H1 (cell line): ENCODE measurements around the gene PRIMPOL. TPM values are rescaled to one million over a fixed set of nuclear protein-coding genes. Genes with fewer than 3 reads are reported as not detected.

Experiments used
- CTCF ChIA-PET: fragments of 300-600 bp; sonication (Branson Sonifier 250); formaldehyde crosslinking; loops from one replicate; lab custom pipeline; 2021; ENCODE audit not compliant: partially characterized antibody; lab: Charles Lee
- POLR2A ChIA-PET: fragments of 300-600 bp; sonication (Branson Sonifier 250); formaldehyde crosslinking; loops from one replicate; lab custom pipeline; 2021; ENCODE audit warnings: inconsistent platforms; ENCODE audit not compliant: partially characterized antibody; lab: Charles Lee
- DNase-seq, 2 experiments: peaks; one replicate each; pipeline versions ENCODE4 v3.0.0 to v3.0.0-alpha.2; 2010 to 2022; ENCODE audit warnings: low spot score in 2 of 2, low read depth in 1 of 2, mixed read lengths in 1 of 2
- FAIRE-seq: peaks from 2 replicates; lab custom pipeline; 2011; peaks lifted over from hg19 to GRCh38; lab: Jason Lieb, UNC
- H2AFZ ChIP-seq: 2 replicates; pipeline ENCODE4 v1.8.1; 2012; ENCODE audit warnings: low read length, inconsistent platforms
- H2AK5ac ChIP-seq: 2 replicates; pipeline ENCODE4 v1.6.1; 2013; ENCODE audit warnings: low read depth, low read length
- H2BK120ac ChIP-seq: replicated peaks from 2 replicates; pipeline ENCODE3; 2013; ENCODE audit warnings: low read depth, low read length, inconsistent platforms
- H2BK12ac ChIP-seq: 2 replicates; pipeline ENCODE4 v1.6.1; 2013; ENCODE audit warnings: low read depth, low read length
- H2BK15ac ChIP-seq: 2 replicates; pipeline ENCODE4 v1.6.1; 2013; ENCODE audit warnings: low read length
- H2BK20ac ChIP-seq: 2 replicates; pipeline ENCODE4 v1.6.1; 2013; ENCODE audit warnings: low read length
- H2BK5ac ChIP-seq: 2 replicates; pipeline ENCODE4 v1.6.1; 2013; ENCODE audit warnings: low read depth, low read length
- H3K14ac ChIP-seq: 2 replicates; pipeline ENCODE4 v1.6.1; 2013; ENCODE audit warnings: inconsistent platforms; ENCODE audit not compliant: insufficient read length
- H3K18ac ChIP-seq: 2 replicates; pipeline ENCODE4 v1.6.1; 2013; ENCODE audit warnings: low read length; ENCODE audit errors: extremely low read depth
- H3K23ac ChIP-seq: 2 replicates; pipeline ENCODE4 v1.6.1; 2013; ENCODE audit warnings: inconsistent platforms; ENCODE audit not compliant: insufficient read length
- H3K23me2 ChIP-seq: 2 replicates; pipeline ENCODE4 v1.6.1; 2013; ENCODE audit warnings: low read depth, low read length
- H3K27ac ChIP-seq: 2 replicates; pipeline ENCODE4 v1.6.1; 2011; ENCODE audit warnings: low read depth, low read length, inconsistent platforms
- H3K27me3 ChIP-seq, 4 experiments: replicated peaks in 1 of 4; 1 replicate in 1 of 4; 2 replicates in 3 of 4; pipeline versions ENCODE4 v1.6.1 to v1.8.1; 2011 to 2013; ENCODE audit warnings: low read length in 3 of 4, mild to moderate bottlenecking in 3 of 4, inconsistent platforms in 2 of 4, mixed read lengths in 2 of 4, moderate library complexity in 1 of 4; ENCODE audit not compliant: control insufficient read depth in 3 of 4, insufficient read depth in 3 of 4; ENCODE audit errors: extremely low read depth in 1 of 4
- H3K36me3 ChIP-seq, 4 experiments: 2 replicates each; pipeline versions ENCODE4 v1.6.1 to v1.8.1; 2011 to 2013; ENCODE audit warnings: mild to moderate bottlenecking in 4 of 4, low read length in 3 of 4, moderate library complexity in 2 of 4, control low read depth in 1 of 4, inconsistent platforms in 1 of 4; ENCODE audit not compliant: insufficient read depth in 4 of 4, control insufficient read depth in 2 of 4
- H3K4ac ChIP-seq: replicated peaks from 2 replicates; pipeline ENCODE3; 2013; ENCODE audit warnings: low read length, low read depth, mixed read lengths, inconsistent platforms; ENCODE audit not compliant: insufficient read length
- H3K4me1 ChIP-seq, 4 experiments: replicated peaks in 1 of 4; 1 replicate in 1 of 4; 2 replicates in 3 of 4; pipeline versions ENCODE4 v1.6.1 to v1.8.1; 2011 to 2013; ENCODE audit warnings: low read length in 3 of 4, inconsistent platforms in 2 of 4, mixed read lengths in 1 of 4; ENCODE audit not compliant: insufficient read depth in 4 of 4, control insufficient read depth in 3 of 4
- H3K4me2 ChIP-seq, 2 experiments: 2 replicates each; pipeline versions ENCODE4 v1.6.1 to v1.8.1; 2011 to 2013; ENCODE audit warnings: low read depth in 2 of 2, low read length in 2 of 2, control low read depth in 1 of 2, inconsistent platforms in 1 of 2, mild to moderate bottlenecking in 1 of 2; ENCODE audit not compliant: insufficient read depth in 1 of 2
- H3K4me3 ChIP-seq, 4 experiments: fragments of 200-600, 300-600 bp in 1 of 4; sonication (generic), shearing (Covaris generic), sonication (Bioruptor Twin) in 1 of 4; 2 replicates each; pipeline versions ENCODE4 v1.5.1 to v1.8.1; 2011 to 2016; ENCODE audit warnings: low read length in 4 of 4, low read depth in 3 of 4, control low read depth in 2 of 4, inconsistent platforms in 2 of 4, mild to moderate bottlenecking in 2 of 4, mixed read lengths in 1 of 4, moderate library complexity in 1 of 4; ENCODE audit not compliant: insufficient read depth in 2 of 4; ENCODE audit errors: extremely low read depth in 1 of 4
- H3K56ac ChIP-seq: replicated peaks from 2 replicates; pipeline ENCODE3; 2013; ENCODE audit warnings: low read depth, mild to moderate bottlenecking, mixed read lengths, low read length, inconsistent platforms; ENCODE audit not compliant: insufficient read length
- H3K79me1 ChIP-seq: 2 replicates; pipeline ENCODE4 v1.6.1; 2013; ENCODE audit warnings: low read depth, low read length, control low read depth
- H3K79me2 ChIP-seq, 2 experiments: 2 replicates each; pipeline versions ENCODE4 v1.6.1 to v1.8.1; 2012 to 2013; ENCODE audit warnings: low read length in 2 of 2, mild to moderate bottlenecking in 2 of 2, inconsistent platforms in 1 of 2; ENCODE audit not compliant: insufficient read depth in 2 of 2, control insufficient read depth in 1 of 2
- H3K9ac ChIP-seq, 4 experiments: replicated peaks in 1 of 4; 1 replicate in 1 of 4; 2 replicates in 3 of 4; pipeline versions ENCODE4 v1.6.1 to v1.8.1; 2011 to 2013; ENCODE audit warnings: low read depth in 3 of 4, low read length in 3 of 4, control low read depth in 2 of 4, mild to moderate bottlenecking in 2 of 4, moderate library complexity in 2 of 4, inconsistent platforms in 1 of 4; ENCODE audit errors: extremely low read depth in 1 of 4
- H3K9me3 ChIP-seq, 2 experiments: 2 replicates each; pipeline versions ENCODE4 v1.6.1 to v1.8.1; 2012 to 2013; ENCODE audit warnings: mild to moderate bottlenecking in 2 of 2, moderate library complexity in 2 of 2, control low read depth in 1 of 2, inconsistent platforms in 1 of 2, low read depth in 1 of 2, low read length in 1 of 2, mixed read lengths in 1 of 2; ENCODE audit not compliant: insufficient read depth in 2 of 2
- H4K20me1 ChIP-seq, 2 experiments: replicated peaks in 1 of 2; 2 replicates each; pipeline versions ENCODE3 to v1.8.1; 2011 to 2013; ENCODE audit warnings: inconsistent platforms in 2 of 2, low read length in 2 of 2, mild to moderate bottlenecking in 1 of 2; ENCODE audit not compliant: insufficient read depth in 2 of 2, control insufficient read depth in 1 of 2
- H4K5ac ChIP-seq: 2 replicates; pipeline ENCODE4 v1.6.1; 2013; ENCODE audit warnings: low read length, low read depth, mixed read lengths, inconsistent platforms; ENCODE audit not compliant: insufficient read length
- H4K8ac ChIP-seq: 2 replicates; pipeline ENCODE4 v1.8.0; 2013; ENCODE audit warnings: mild to moderate bottlenecking, moderate library complexity, low read length, inconsistent platforms; ENCODE audit not compliant: insufficient read depth; ENCODE audit errors: extremely low read depth
- H4K91ac ChIP-seq: replicated peaks from 2 replicates; pipeline ENCODE3; 2013; ENCODE audit warnings: low read length, mixed read lengths, inconsistent platforms; ENCODE audit not compliant: insufficient read length
- TAF7 ChIP-seq: optimal IDR thresholded peaks from 2 replicates; pipeline ENCODE3; 2011; ENCODE audit warnings: low read depth, mild to moderate bottlenecking, inconsistent platforms, low read length, moderate library complexity, borderline replicate concordance
- TBP ChIP-seq: IDR thresholded peaks from 2 replicates; pipeline ENCODE4 v1.6.1; 2011; ENCODE audit warnings: low read depth, low read length, improper control_type of control experiment
- YY1 ChIP-seq: IDR thresholded peaks from 2 replicates; pipeline ENCODE4 v1.6.1; 2011; ENCODE audit warnings: low read depth, mild to moderate bottlenecking, low read length
- polyA plus RNA-seq, 7 experiments: library from polyadenylated mRNA; depleted of rRNA in 3 of 7; stranded (reverse) in 5 of 7; unstranded in 2 of 7; fragments of >200 nt in 5 of 7; fragments of 200-250 nt in 2 of 7; gene quantifications; 1 replicate in 5 of 7; 2 replicates in 1 of 7; 4 replicates in 1 of 7; pipeline versions ENCODE4 v1.2.1 to v1.2.3, GENCODE V29; 2011 to 2013; ENCODE audit warnings: missing spikeins in 2 of 7, mixed read lengths in 2 of 7
- total RNA-seq: library from RNA; stranded (reverse); fragmentation: NEBNext Ultra II Directional; extraction: Animal tissue kit (Norgen Biotek cat#: 25700); gene quantifications from 2 replicates; pipeline ENCODE4 v1.2.1, GENCODE V29; 2021

The PRIMPOL gene
- total and polyA plus RNA-seq, 2 of the 8 experiments (the other 6 are each of a cell fraction or from before 2014, with no cell fraction given): 4.4 to 6.7 TPM

GRCh38 chr4:184694412-184694956 lies 44.9 kb downstream of the PRIMPOL start:
- Histone ChIP-seq H3K4me2 (no peak overlapping the region), H2AFZ (no peak overlapping the region), H3K4ac (no peak overlapping the region), H3K23me2 (no peaks in the 10 kb centered on the region), H3K9me3 (no peaks in the 10 kb centered on the region), H3K79me2 (no peaks in the 10 kb centered on the region), H2BK12ac (no peak overlapping the region), H3K27me3 (no peaks in the 10 kb centered on the region), H2BK15ac (no peak overlapping the region), H2AK5ac (no peak overlapping the region), H3K14ac (no peak overlapping the region), H2BK120ac (no peak overlapping the region), H2BK20ac (no peak overlapping the region), H3K23ac (no peak overlapping the region), H3K9ac (no peak overlapping the region), H3K36me3 (peaks cover 0 to 66% (median 25%) of the 10 kb centered on the region in 4 experiments; a peak in 5 of 8 replicates), H3K4me1 (0 out of 7 replicates have a peak, but pooled peaks cover 0 to 3% (median 0%) of the 10 kb centered on the region in 4 experiments), H3K56ac (no peak overlapping the region), H3K4me3 (no peak overlapping the region), H3K18ac (no peak overlapping the region), H4K91ac (no peak overlapping the region), H4K5ac (no peak overlapping the region), H3K27ac (no peak overlapping the region), H3K79me1 (no peaks in the 10 kb centered on the region), H2BK5ac (no peak overlapping the region), H4K8ac (no peak overlapping the region), H4K20me1 (peaks cover 0 to 2% of the 10 kb centered on the region in 2 experiments)
- POLR2A ChIA-PET: interaction anchor here (1.4 kb wide), 1 partner anchor 25 kb away, joined by 3 read pairs; no protein-coding TSS in a partner anchor
- FAIRE-seq: no peak
- TF ChIP-seq TAF7: no peak
- TF ChIP-seq YY1: no peak
- TF ChIP-seq TBP: no peak
- no peak for DNase-seq
- CTCF ChIA-PET: interaction anchor here (2.0 kb wide), 1 partner anchor 430 kb away, joined by 6 read pairs; no protein-coding TSS in a partner anchor
